ENCODE measurements around the gene KIFC1. TPM values are rescaled to one million over a fixed set of nuclear protein-coding genes. Genes with fewer than 3 reads are reported as not detected.

The KIFC1 gene
- total and polyA plus RNA-seq, 9 of the 15 experiments (the other 6 are each of a cell fraction or from before 2014, with no cell fraction given), result 1.3 to 95.2 (median 76.9) TPM

GRCh38 chr6:33359331-33359730 is 32.3 kb upstream of the KIFC1 start:
- no peak overlapping the region for H3K4me2 ChIP-seq (ENCODE audit: insufficient read depth, low read length)
- ChIA-PET CTCF (ENCODE audit: low intra/inter-chr PET ratio) (no interaction called here), POLR2A (interaction anchor here (0.6 kb wide), 1 partner anchor 77 kb away, joined by 3 read pairs; no protein-coding TSS in a partner anchor)
- DNase-seq (ENCODE audit: extremely low read depth in 1 of 4, low spot score in 3 of 4) (no peak), FAIRE-seq (no peak), ATAC-seq (no peak)
- no peaks in the 10 kb centered on the region; the same call in 1 of the 2 replicates for H3K9me3 ChIP-seq (replicated peaks; ENCODE audit: control insufficient read depth, insufficient read depth, low read depth, low read length)
- no peaks in the 10 kb centered on the region for H3K79me2 ChIP-seq (ENCODE audit: control insufficient read depth, insufficient read depth, low read length)
- no peak overlapping the region for H3K9ac ChIP-seq (ENCODE audit: insufficient read depth in 1 of 2, low read depth in 2 of 2, low read length in 2 of 2)
- H3K9me1 ChIP-seq (ENCODE audit: control insufficient read depth, insufficient read depth, low read length), result no peaks in the 10 kb centered on the region
- no peaks in the 10 kb centered on the region for H3K36me3 ChIP-seq (ENCODE audit: control insufficient read depth, insufficient read depth, low read length)
- no peak overlapping the region for H2AFZ ChIP-seq (ENCODE audit: low read depth, low read length)
- no TSS peak for BruUV-seq (replicated peaks)
- no peaks in the 10 kb centered on the region for H3K27me3 ChIP-seq (ENCODE audit: control insufficient read depth in 2 of 2, insufficient read depth in 2 of 2, low read length in 2 of 2)
- no peak overlapping the region for H3K4me3 ChIP-seq
- H3K27ac ChIP-seq (ENCODE audit: extremely low read depth, low read depth, low read length), result no peak overlapping the region
- H3K4me1 ChIP-seq (replicated peaks in 1 of 2; ENCODE audit: control insufficient read depth in 2 of 2, insufficient read depth in 2 of 2, low read length in 2 of 2), result peaks cover 18 to 25% of the 10 kb centered on the region in 2 experiments
- in situ Hi-C loops (cut with MboI) (no loop called here), intact Hi-C loops (cut with micrococcal nuclease) (no loop called here)
- no peaks in the 10 kb centered on the region for H4K20me1 ChIP-seq (replicated peaks; ENCODE audit: control insufficient read depth, insufficient read depth, low read length)
- TF ChIP-seq ZNF311 (CRISPR knock-in tag; IDR thresholded peaks at IDR 0.05) (no peak), U2AF1 (optimal IDR thresholded peaks at IDR 0.05; ENCODE audit: low read depth, low read length) (no peak), ZNF274 (IDR thresholded peaks at IDR 0.05; ENCODE audit: borderline replicate concordance, low read depth, low read length) (no peak), ZNF639 (CRISPR knock-in tag; conservative IDR thresholded peaks at IDR 0.05 in 1 of 2, IDR thresholded peaks at IDR 0.05 in 1 of 2) (no peak), ZNF12 (CRISPR knock-in tag; IDR thresholded peaks at IDR 0.05) (no peak), PHF21A (IDR thresholded peaks at IDR 0.05; ENCODE audit: borderline replicate concordance, low read depth) (no peak), TEAD4 (IDR thresholded peaks at IDR 0.05; ENCODE audit: low read length) (no peak), TEAD4 (CRISPR knock-in tag; IDR thresholded peaks at IDR 0.05; ENCODE audit: borderline replicate concordance) (no peak), PURB (CRISPR knock-in tag; IDR thresholded peaks at IDR 0.05; ENCODE audit: low read depth) (no peak), ZNF407 (IDR thresholded peaks at IDR 0.05; ENCODE audit: low read depth) (no peak), CTCF (IDR thresholded peaks at IDR 0.05 in 2 of 3, conservative IDR thresholded peaks at IDR 0.05 in 1 of 3; ENCODE audit: insufficient read depth in 2 of 3, low read depth in 1 of 3, low read length in 3 of 3) (no peak), FOXJ3 (CRISPR knock-in tag; IDR thresholded peaks at IDR 0.05) (no peak)
